Measurements from ENCODE around the gene LAX1. TPM values are rescaled to one million over a fixed set of nuclear protein-coding genes. Genes with fewer than 3 reads are reported as not detected.
"Not testable (repeated sequence)": the region's sequence is repeated elsewhere in the genome, so short reads cannot be mapped to it uniquely, and the experiment has no call there.

LAX1 gene
- total RNA-seq, 2 donors from 2014 or later = 7.2 to 7.7 TPM

DNA sequence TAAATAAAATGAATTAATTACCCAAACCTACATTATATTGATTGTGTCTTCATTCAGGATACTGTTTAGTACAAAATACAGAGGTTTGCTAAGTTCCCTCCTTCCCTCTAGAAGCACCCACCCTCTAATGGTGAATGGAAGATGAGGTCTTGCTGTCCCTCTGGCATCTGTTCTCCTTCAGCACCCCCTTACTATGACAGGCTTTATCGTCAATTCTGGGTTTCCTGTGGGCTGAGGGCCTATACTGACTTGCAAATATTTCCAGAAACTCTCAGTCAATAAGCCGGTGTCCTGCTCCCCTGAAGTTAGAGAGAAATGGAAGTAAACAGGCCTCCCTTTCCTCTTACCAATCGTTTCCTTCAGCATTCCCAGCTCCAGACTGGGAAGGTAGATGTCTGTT, 13.2 kb downstream of the LAX1 start:
- no peak for ATAC-seq

GRCh38 chr1:203778789-203779188, 13.8 kb downstream of the LAX1 start:
- no peak for DNase-seq (ENCODE audit: low spot score)
- no peak overlapping the region for H3K4me3 Mint-ChIP-seq
- ATAC-seq = no peak
- H3K27ac Mint-ChIP-seq = peak overlapping the region; percentile 58 to 62
- H3K9me3 Mint-ChIP-seq = no peaks in the 10 kb centered on the region
- peaks cover 2% of the 10 kb centered on the region for H3K36me3 Mint-ChIP-seq
- no peaks in the 10 kb centered on the region for H3K27me3 Mint-ChIP-seq
- peaks cover 8 to 11% of the 10 kb centered on the region in 2 donors for H3K4me1 Mint-ChIP-seq (ENCODE audit: low read depth in 2 of 2)

More for the DNA sequence above, 13.2 kb downstream of the LAX1 start:
- H3K9me3 Mint-ChIP-seq = no peaks in the 10 kb centered on the region
- peaks cover 8 to 13% of the 10 kb centered on the region in 2 donors for H3K4me1 Mint-ChIP-seq (ENCODE audit: low read depth in 2 of 2)
- peaks cover 5% of the 10 kb centered on the region for H3K36me3 Mint-ChIP-seq
- H3K27me3 Mint-ChIP-seq = no peaks in the 10 kb centered on the region
- no peak overlapping the region for H3K4me3 Mint-ChIP-seq
- no peak for DNase-seq (ENCODE audit: low spot score)
- peak overlapping the region; percentile 58 to 62 for H3K27ac Mint-ChIP-seq

DNA sequence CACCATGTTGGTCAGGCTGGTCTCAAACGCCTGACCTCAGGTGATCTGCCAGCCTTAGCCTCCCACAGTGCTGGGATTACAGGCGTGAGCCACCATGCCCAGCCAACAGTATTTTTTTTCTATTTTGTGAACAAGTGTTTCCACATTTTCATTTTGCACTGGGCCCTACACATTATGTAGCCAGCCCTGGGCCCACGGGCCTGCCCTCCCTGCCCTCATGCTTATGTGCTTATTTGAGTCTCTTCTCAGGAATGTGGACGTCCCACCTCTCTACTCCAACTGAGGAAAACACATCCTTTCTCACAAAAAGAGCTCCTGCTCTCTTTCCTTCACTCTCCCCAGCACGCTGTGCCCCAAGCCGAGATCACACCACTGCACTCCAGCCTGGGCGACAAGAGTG, 17.0 kb downstream of the LAX1 start:
- no peaks in the 10 kb centered on the region for H3K27me3 Mint-ChIP-seq
- ATAC-seq = no peak
- H3K4me3 Mint-ChIP-seq = no peak overlapping the region
- H3K9me3 Mint-ChIP-seq = no peaks in the 10 kb centered on the region
- H3K4me1 Mint-ChIP-seq (ENCODE audit: low read depth in 2 of 2) = peaks cover under 1 to 3% of the 10 kb centered on the region in 2 donors
- H3K36me3 Mint-ChIP-seq = no peaks in the 10 kb centered on the region
- no peak overlapping the region for H3K27ac Mint-ChIP-seq
- DNase-seq (ENCODE audit: low spot score) = no peak

DNA sequence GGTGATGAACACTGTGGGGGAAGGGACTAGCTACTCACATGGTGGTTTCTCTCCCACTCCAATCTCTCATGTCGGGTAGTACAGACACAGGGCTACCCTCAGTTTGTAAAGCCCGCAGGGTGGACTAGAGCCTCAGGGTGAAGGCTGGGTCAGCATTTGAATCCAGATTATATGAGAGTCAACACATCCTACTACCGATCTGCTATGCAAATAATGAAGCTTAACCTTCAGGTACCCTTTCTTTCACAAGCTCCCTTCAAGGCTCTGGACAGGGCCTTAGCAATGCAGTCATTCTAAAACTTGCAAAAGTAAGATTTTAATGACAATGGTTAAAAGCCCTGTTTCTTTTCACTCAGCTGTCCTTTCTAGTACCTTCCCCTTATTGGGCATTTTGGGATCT, 25.0 kb downstream of the LAX1 start:
- H3K27me3 Mint-ChIP-seq = no peaks in the 10 kb centered on the region
- ATAC-seq = no peak
- no peak overlapping the region for H3K4me3 Mint-ChIP-seq
- H3K9me3 Mint-ChIP-seq = no peaks in the 10 kb centered on the region
- peaks cover 3% of the 10 kb centered on the region in 2 donors for H3K4me1 Mint-ChIP-seq (ENCODE audit: low read depth in 2 of 2)
- no peak overlapping the region for H3K27ac Mint-ChIP-seq
- no peak for DNase-seq (ENCODE audit: low spot score)
- H3K36me3 Mint-ChIP-seq = no peaks in the 10 kb centered on the region

- ATAC-seq (no peak), DNase-seq (ENCODE audit: low spot score) (no peak)
- no peaks in the 10 kb centered on the region for H3K9me3 Mint-ChIP-seq
- peaks cover 6 to 13% of the 10 kb centered on the region in 2 donors for H3K4me1 Mint-ChIP-seq (ENCODE audit: low read depth in 2 of 2)
- H3K4me3 Mint-ChIP-seq = no peak overlapping the region
- H3K27ac Mint-ChIP-seq = no peak overlapping the region
- peaks cover 6% of the 10 kb centered on the region for H3K36me3 Mint-ChIP-seq
- H3K27me3 Mint-ChIP-seq = no peaks in the 10 kb centered on the region
Observed at GRCh38 chr1:203791498-203791897, 26.5 kb downstream of the LAX1 start.

DNA sequence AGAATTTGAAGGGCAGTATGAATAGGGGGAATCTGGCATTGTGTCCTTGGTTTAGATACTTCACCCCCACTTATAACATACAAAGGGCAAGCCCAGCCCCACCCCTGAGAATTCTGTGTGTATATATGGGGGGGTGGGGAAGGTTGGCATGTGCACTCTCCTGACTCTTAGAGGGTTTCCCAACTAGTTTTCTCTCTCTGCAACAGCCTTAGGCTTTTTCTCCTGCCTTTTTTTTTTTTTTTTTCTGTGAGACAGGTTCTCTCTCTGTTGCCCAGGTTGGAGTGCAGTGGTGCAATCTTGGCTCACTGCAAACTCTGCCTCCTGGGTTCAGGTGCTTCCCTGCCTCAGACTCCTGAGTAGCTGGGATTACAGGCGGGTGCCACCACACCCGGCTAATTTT, 27.5 kb downstream of the LAX1 start:
- Mint-ChIP-seq H3K9me3 (no peaks in the 10 kb centered on the region), H3K4me1 (ENCODE audit: low read depth in 2 of 2) (peaks cover 14 to 21% of the 10 kb centered on the region in 2 donors), H3K27ac (no peak overlapping the region), H3K27me3 (no peaks in the 10 kb centered on the region), H3K36me3 (peaks cover 14% of the 10 kb centered on the region), H3K4me3 (no peak overlapping the region)
- ATAC-seq = no peak
- no peak for DNase-seq (ENCODE audit: low spot score)

GRCh38 chr1:203793561-203793960, 28.6 kb downstream of the LAX1 start:
- H3K4me1 Mint-ChIP-seq (ENCODE audit: low read depth in 2 of 2) = peaks cover 25 to 31% of the 10 kb centered on the region in 2 donors
- H3K27me3 Mint-ChIP-seq; H3K27ac Mint-ChIP-seq; DNase-seq (ENCODE audit: low spot score); H3K9me3 Mint-ChIP-seq; ATAC-seq; H3K4me3 Mint-ChIP-seq: not testable (repeated sequence)
- peaks cover 19% of the 10 kb centered on the region for H3K36me3 Mint-ChIP-seq

DNA sequence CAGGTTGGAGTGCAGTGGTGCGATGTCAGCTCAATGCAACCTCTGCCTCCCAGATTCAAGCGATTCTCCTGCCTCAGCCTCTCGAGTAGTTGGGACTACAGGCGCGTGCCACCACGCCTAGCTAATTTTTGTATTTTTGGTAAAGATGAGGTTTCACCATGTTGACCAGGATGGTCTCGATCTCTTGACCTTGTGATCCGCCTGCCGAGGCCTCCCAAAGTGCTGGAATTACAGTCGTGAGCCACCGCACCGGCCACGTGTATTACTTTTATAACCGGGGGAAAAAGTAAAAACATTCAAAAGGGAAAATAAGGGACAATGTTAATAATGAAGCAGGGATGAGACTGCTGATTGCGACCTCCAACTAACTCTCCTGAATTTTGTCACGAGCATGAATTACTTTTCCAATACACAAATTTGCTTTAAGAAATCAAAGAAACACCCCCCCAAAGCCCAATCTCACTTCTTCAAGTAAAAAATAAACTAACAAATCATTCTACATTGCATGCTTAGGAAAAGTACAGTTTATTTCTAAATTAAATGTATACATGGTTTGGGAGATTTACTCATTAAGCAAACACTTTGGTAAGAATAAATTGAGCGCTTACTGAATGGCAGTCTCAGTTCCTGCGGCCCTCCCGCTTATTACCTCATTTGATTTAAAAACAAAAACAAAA, 29.9 kb downstream of the LAX1 start:
- DNase-seq (ENCODE audit: low spot score) (no peak), ATAC-seq (no peak)
- H3K4me1 Mint-ChIP-seq (ENCODE audit: low read depth in 2 of 2) = peaks cover 32 to 38% of the 10 kb centered on the region in 2 donors
- H3K4me3 Mint-ChIP-seq = peak overlapping the region; percentile 93
- H3K27ac Mint-ChIP-seq = peak overlapping the region; percentile 84 to 96
- H3K9me3 Mint-ChIP-seq = no peaks in the 10 kb centered on the region
- H3K27me3 Mint-ChIP-seq = no peaks in the 10 kb centered on the region
- peaks cover 19% of the 10 kb centered on the region for H3K36me3 Mint-ChIP-seq

DNA sequence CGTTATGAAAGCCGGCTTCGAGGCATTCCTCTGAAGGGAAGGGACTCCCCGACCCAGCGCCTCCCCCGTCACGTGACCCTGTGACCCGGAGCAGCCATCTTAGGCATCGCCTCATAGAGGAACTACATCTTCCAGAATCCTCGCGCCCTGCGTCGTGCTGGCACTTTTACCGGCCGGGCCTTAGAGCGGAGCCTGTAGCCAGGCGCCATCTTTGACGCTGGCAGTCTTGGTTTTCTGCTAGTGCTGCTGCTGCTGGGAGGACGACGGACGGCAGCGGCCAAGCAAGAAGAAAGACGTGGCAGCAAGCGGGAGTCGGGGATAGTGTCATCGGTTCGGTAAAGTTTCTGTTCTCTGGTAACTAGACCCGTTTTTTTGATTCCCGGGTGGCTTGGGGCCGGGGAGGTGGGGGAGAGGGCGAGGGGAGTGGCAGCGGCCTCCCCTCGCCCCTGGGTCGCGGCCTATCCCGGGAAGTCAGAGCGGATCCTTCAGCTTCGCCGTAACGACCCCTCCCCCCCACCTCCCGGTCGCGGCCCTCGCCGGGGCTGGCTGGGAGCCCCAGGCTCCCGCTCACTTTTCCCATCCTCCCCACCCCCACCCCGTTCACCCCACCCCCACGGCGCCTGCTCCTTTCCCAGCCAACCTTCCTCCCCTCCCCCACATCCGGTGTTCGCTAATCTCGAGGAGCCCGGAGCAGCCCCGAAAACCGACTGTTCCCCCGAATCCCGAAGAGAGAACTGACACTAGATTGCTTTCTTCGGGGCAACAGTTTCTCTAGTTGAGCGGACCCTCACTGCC, 30.7 kb downstream of the LAX1 start, which contains the start of the genes ZBED6 and ZC3H11A:
Gene ZBED6, plus strand, starts transcription at position 183 of the 795 bp plus-strand sequence. CDS start 1,900 bp downstream, outside the sequence.
Gene ZC3H11A, plus strand, starts transcription at position 183 of the 795 bp plus-strand sequence. CDS start 21,448 bp downstream, outside the sequence.
- Mint-ChIP-seq H3K9me3 (no peaks in the 10 kb centered on the region), H3K4me1 (ENCODE audit: low read depth in 2 of 2) (peaks cover 36 to 41% of the 10 kb centered on the region in 2 donors), H3K36me3 (peaks cover 19% of the 10 kb centered on the region), H3K27me3 (no peaks in the 10 kb centered on the region), H3K4me3 (peak within 1 kb of the TSS; percentile 93), H3K27ac (peak within 1 kb of the TSS; percentile 84 to 96)
- DNase-seq (ENCODE audit: low spot score) = peak; percentile 100
- ATAC-seq = peak; percentile 100

DNA sequence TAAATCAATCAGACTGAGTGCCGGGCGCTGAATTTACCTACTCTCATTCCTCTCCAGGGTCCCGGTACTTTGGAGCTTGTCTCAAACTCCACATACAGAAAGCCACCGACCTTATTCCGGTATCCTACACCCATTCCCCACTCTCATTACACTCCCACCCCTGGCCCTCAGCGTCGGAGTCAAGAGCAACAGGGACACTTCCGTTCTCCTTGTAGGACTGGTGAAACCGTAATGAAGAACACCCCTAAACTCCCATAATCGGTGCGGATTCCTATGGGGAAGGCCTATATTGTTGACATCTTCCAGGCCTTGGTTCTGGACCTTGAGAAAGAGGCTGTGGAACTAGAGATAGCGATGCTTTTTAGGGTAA, 31.2 kb downstream of the LAX1 start:
- H3K36me3 Mint-ChIP-seq = peaks cover 19% of the 10 kb centered on the region
- H3K27ac Mint-ChIP-seq = peak overlapping the region; percentile 84 to 96
- no peaks in the 10 kb centered on the region for H3K9me3 Mint-ChIP-seq
- H3K4me3 Mint-ChIP-seq = peak overlapping the region; percentile 93
- DNase-seq (ENCODE audit: low spot score) = no peak
- H3K27me3 Mint-ChIP-seq = no peaks in the 10 kb centered on the region
- H3K4me1 Mint-ChIP-seq (ENCODE audit: low read depth in 2 of 2) = peaks cover 36 to 41% of the 10 kb centered on the region in 2 donors
- ATAC-seq = peak in 1 of 2 donors; percentile 41

- peak overlapping the region; percentile 84 to 96 for H3K27ac Mint-ChIP-seq
- H3K36me3 Mint-ChIP-seq = peaks cover 19% of the 10 kb centered on the region
- H3K4me1 Mint-ChIP-seq (ENCODE audit: low read depth in 2 of 2) = peaks cover 36 to 41% of the 10 kb centered on the region in 2 donors
Observed at GRCh38 chr1:203797216-203797615, 32.2 kb downstream of the LAX1 start.

GRCh38 chr1:203797948-203798655, 33.1 kb downstream of the LAX1 start:
- no peak for ATAC-seq
- H3K9me3 Mint-ChIP-seq = no peaks in the 10 kb centered on the region
- H3K27me3 Mint-ChIP-seq = no peaks in the 10 kb centered on the region
- peaks cover 41 to 43% of the 10 kb centered on the region in 2 donors for H3K4me1 Mint-ChIP-seq (ENCODE audit: low read depth in 2 of 2)
- H3K27ac Mint-ChIP-seq = peak overlapping the region in 1 of 2 donors; percentile 84
- peak overlapping the region; percentile 93 for H3K4me3 Mint-ChIP-seq
- peaks cover 19% of the 10 kb centered on the region for H3K36me3 Mint-ChIP-seq
- DNase-seq (ENCODE audit: low spot score) = no peak

More at GRCh38 chr1:203797216-203797615, 32.2 kb downstream of the LAX1 start:
- no peaks in the 10 kb centered on the region for H3K27me3 Mint-ChIP-seq
- peak overlapping the region; percentile 93 for H3K4me3 Mint-ChIP-seq
- H3K9me3 Mint-ChIP-seq = no peaks in the 10 kb centered on the region
- ATAC-seq (no peak), DNase-seq (ENCODE audit: low spot score) (no peak)

- DNase-seq (ENCODE audit: low spot score) (no peak), ATAC-seq (no peak)
- Mint-ChIP-seq H3K4me3 (no peak overlapping the region), H3K9me3 (no peaks in the 10 kb centered on the region), H3K27me3 (no peaks in the 10 kb centered on the region), H3K36me3 (peaks cover 25% of the 10 kb centered on the region), H3K27ac (no peak overlapping the region), H3K4me1 (ENCODE audit: low read depth in 2 of 2) (peaks cover 48 to 50% of the 10 kb centered on the region in 2 donors)
Observed at GRCh38 chr1:203799157-203799556, 34.2 kb downstream of the LAX1 start.

All from natural killer cell treated with Interleukin-12 subunit alpha and Interleukin-12 subunit beta and Interleukin-15 and Interleukin-18, amount 100 ng/mL, for 72 hours (primary cell).